Measurements from ENCODE around the gene NFASC.

GRCh38 chr1:204894031-204894430 lies 23.4 kb downstream of the NFASC start:
- TF ChIP-seq CTCF (IDR thresholded peaks at IDR 0.05; ENCODE audit: insufficient read depth, low read length, poor library complexity, severe bottlenecking) (no peak), EZH2phosphoT487 (conservative IDR thresholded peaks at IDR 0.05; ENCODE audit: low read length) (no peak)

Measured in SU-DHL-6 (cell line).